Caco-2 (cell line): ENCODE data around the gene RELCH. TPM values are rescaled to one million over a fixed set of nuclear protein-coding genes. Genes with fewer than 3 reads are reported as not detected.

Source experiments
- BruUV-seq: library from RNA; stranded (reverse); fragments of 400-500 nt; replicated peaks from 2 replicates; lab custom pipeline; 2021; lab: Mats Ljungman, UMichigan
- CTCF ChIA-PET: fragments of 300-600 bp; sonication (Branson Sonifier 250); formaldehyde crosslinking; loops from one replicate; lab custom pipeline; 2022; ENCODE audit warnings: antibody characterized with exemption; lab: Charles Lee
- POLR2A ChIA-PET: fragments of 300-600 bp; sonication (Branson Sonifier 250); formaldehyde crosslinking; loops from one replicate; lab custom pipeline; 2022; ENCODE audit warnings: antibody characterized with exemption; lab: Charles Lee
- DNase-seq, 2 experiments: peaks; one replicate each; pipeline versions ENCODE4 v3.0.0 to v3.0.0-alpha.2; 2020 to 2022
- H3K27me3 ChIP-seq: replicated peaks from 2 replicates; pipeline ENCODE4 v1.6.0; 2011; ENCODE audit warnings: low read length; ENCODE audit not compliant: control insufficient read depth, insufficient read depth
- H3K36me3 ChIP-seq: 2 replicates; pipeline ENCODE4 v1.5.1; 2011; ENCODE audit warnings: low read length; ENCODE audit not compliant: control insufficient read depth, insufficient read depth
- H3K4me1 ChIP-seq: fragments of 250-450 bp; sonication (Bioruptor Pico); 2 replicates; pipeline ENCODE4 v1.5.1; 2020; ENCODE audit warnings: mild to moderate bottlenecking
- H3K4me3 ChIP-seq: 2 replicates; pipeline ENCODE4 v1.5.1; 2011; ENCODE audit warnings: low read depth, mild to moderate bottlenecking, control low read depth, low read length
- H3K9me3 ChIP-seq: fragments of 250-450 bp; sonication (Bioruptor Pico); 2 replicates; pipeline ENCODE4 v1.5.1; 2020; ENCODE audit warnings: mild to moderate bottlenecking, moderate library complexity
- H3K27ac Mint-ChIP-seq: one replicate; pipeline ENCODE4 v1.8.0; 2022; ENCODE audit warnings: mixed read lengths; ENCODE audit not compliant: unreplicated experiment
- H3K27me3 Mint-ChIP-seq: one replicate; pipeline ENCODE4 v1.8.0; 2022; ENCODE audit warnings: mixed read lengths; ENCODE audit not compliant: insufficient read depth, unreplicated experiment
- H3K36me3 Mint-ChIP-seq: one replicate; pipeline ENCODE4 v1.8.0; 2022; ENCODE audit warnings: mild to moderate bottlenecking, mixed read lengths; ENCODE audit not compliant: insufficient read depth, unreplicated experiment
- H3K4me1 Mint-ChIP-seq: one replicate; pipeline ENCODE4 v1.8.0; 2022; ENCODE audit warnings: low read depth, mixed read lengths; ENCODE audit not compliant: unreplicated experiment
- H3K4me3 Mint-ChIP-seq: one replicate; pipeline ENCODE4 v1.8.0; 2022; ENCODE audit warnings: mild to moderate bottlenecking, moderate library complexity, mixed read lengths; ENCODE audit not compliant: unreplicated experiment
- H3K9me3 Mint-ChIP-seq: one replicate; pipeline ENCODE4 v1.8.0; 2022; ENCODE audit warnings: mixed read lengths; ENCODE audit not compliant: unreplicated experiment
- CTCF ChIP-seq, 2 experiments: fragments of 200-600 bp in 1 of 2; IDR thresholded peaks; 1 replicate in 1 of 2; 2 replicates in 1 of 2; pipeline versions ENCODE4 v1.5.1 to v1.8.0; 2011 to 2022; ENCODE audit warnings: antibody characterized with exemption in 1 of 2, control low read depth in 1 of 2, inconsistent platforms in 1 of 2, low read depth in 1 of 2, low read length in 1 of 2, mild to moderate bottlenecking in 1 of 2, moderate library complexity in 1 of 2; ENCODE audit not compliant: insufficient read depth in 1 of 2, severe bottlenecking in 1 of 2, unreplicated experiment in 1 of 2
- intact Hi-C: fragments of 100-400 bp; cut with micrococcal nuclease; formaldehyde crosslinking; loops from one replicate; pipeline ENCODE4 v1.10.0; 2022; ENCODE audit not compliant: unreplicated experiment
- total RNA-seq: library from RNA; stranded (reverse); gene quantifications from 2 replicates; pipeline ENCODE4 v1.2.3, GENCODE V29; 2022

RELCH gene
- total RNA-seq, 1 experiment from 2014 or later, result 16.8 TPM

- H3K9me3 Mint-ChIP-seq, result no peaks in the 10 kb centered on the region
- TF ChIP-seq CTCF (IDR thresholded peaks at IDR 0.05; ENCODE audit: insufficient read depth in 1 of 2, low read depth in 1 of 2, low read length in 1 of 2, severe bottlenecking in 1 of 2, unreplicated experiment in 1 of 2), result no peak
- no peaks in the 10 kb centered on the region for H3K4me1 ChIP-seq
- intact Hi-C loops, result no loop called here
- no peak for DNase-seq
- H3K27ac Mint-ChIP-seq, result no peak overlapping the region
- ChIA-PET POLR2A (no interaction called here), CTCF (no interaction called here)
- no peaks in the 10 kb centered on the region for H3K36me3 ChIP-seq
- no peaks in the 10 kb centered on the region for H3K9me3 ChIP-seq
- BruUV-seq, result no TSS peak
- H3K36me3 Mint-ChIP-seq, result no peaks in the 10 kb centered on the region
- no peak overlapping the region for H3K4me3 ChIP-seq
- no peak overlapping the region for H3K4me3 Mint-ChIP-seq
- no peaks in the 10 kb centered on the region for H3K27me3 Mint-ChIP-seq
- no peaks in the 10 kb centered on the region for H3K4me1 Mint-ChIP-seq
- no peaks in the 10 kb centered on the region for H3K27me3 ChIP-seq
Measured at GRCh38 chr18:62140259-62140658, 46.8 kb upstream of the RELCH start.

- no peaks in the 10 kb centered on the region for H3K36me3 ChIP-seq
- no peak for DNase-seq
- H3K27me3 ChIP-seq, result no peaks in the 10 kb centered on the region
- BruUV-seq, result no TSS peak
- H3K27me3 Mint-ChIP-seq, result no peaks in the 10 kb centered on the region
- intact Hi-C loops, result no loop called here
- no peak overlapping the region for H3K27ac Mint-ChIP-seq
- H3K4me1 ChIP-seq, result no peaks in the 10 kb centered on the region
- H3K9me3 Mint-ChIP-seq, result no peaks in the 10 kb centered on the region
- H3K36me3 Mint-ChIP-seq, result no peaks in the 10 kb centered on the region
- H3K4me1 Mint-ChIP-seq, result no peaks in the 10 kb centered on the region
- TF ChIP-seq CTCF (IDR thresholded peaks at IDR 0.05; ENCODE audit: insufficient read depth in 1 of 2, low read depth in 1 of 2, low read length in 1 of 2, severe bottlenecking in 1 of 2, unreplicated experiment in 1 of 2), result no peak
- H3K9me3 ChIP-seq, result no peaks in the 10 kb centered on the region
- CTCF ChIA-PET, result interaction anchor here (0.5 kb wide), 1 partner anchor 493 kb away, joined by 4 read pairs; no protein-coding TSS in a partner anchor
- no peak overlapping the region for H3K4me3 Mint-ChIP-seq
- POLR2A ChIA-PET, result no interaction called here
- H3K4me3 ChIP-seq, result no peak overlapping the region
Measured at GRCh38 chr18:62144338-62144737, 42.7 kb upstream of the RELCH start.

- intact Hi-C loops, result no loop called here
- no peaks in the 10 kb centered on the region for H3K36me3 ChIP-seq
- H3K4me3 ChIP-seq, result no peak overlapping the region
- H3K27me3 ChIP-seq, result no peaks in the 10 kb centered on the region
- BruUV-seq, result no TSS peak
- H3K9me3 ChIP-seq, result no peaks in the 10 kb centered on the region
- ChIA-PET POLR2A (no interaction called here), CTCF (no interaction called here)
- peaks cover 5% of the 10 kb centered on the region for H3K36me3 Mint-ChIP-seq
- peaks cover 7% of the 10 kb centered on the region for H3K9me3 Mint-ChIP-seq
- H3K27me3 Mint-ChIP-seq, result no peaks in the 10 kb centered on the region
- no peak overlapping the region for H3K4me3 Mint-ChIP-seq
- no peak for TF ChIP-seq CTCF (IDR thresholded peaks at IDR 0.05; ENCODE audit: insufficient read depth in 1 of 2, low read depth in 1 of 2, low read length in 1 of 2, severe bottlenecking in 1 of 2, unreplicated experiment in 1 of 2)
- H3K27ac Mint-ChIP-seq, result peak overlapping the region; percentile 63
- DNase-seq, result no peak
- H3K4me1 ChIP-seq, result peaks cover 15% of the 10 kb centered on the region
- H3K4me1 Mint-ChIP-seq, result peaks cover 6% of the 10 kb centered on the region
Measured at GRCh38 chr18:62151068-62151771, 35.8 kb upstream of the RELCH start.
